SK-N-SH treated with all-trans-retinoic acid at 6 μM for 48 hours (cell line): ENCODE data around the gene S100P.

Experiments
- ARNTL ChIP-seq: fragments of 450-650 bp; formaldehyde crosslinking; IDR thresholded peaks from 2 replicates; pipeline ENCODE4 v1.5.0; 2020; ENCODE audit warnings: low read depth, mild to moderate bottlenecking, moderate library complexity, borderline replicate concordance
- BACH2 ChIP-seq: fragments of 250-450 bp; sonication (Bioruptor Pico); IDR thresholded peaks from 2 replicates; pipeline ENCODE4 v1.9.0; 2021; ENCODE audit warnings: mild to moderate bottlenecking, borderline replicate concordance
- ISL1 ChIP-seq: fragments of 250-450 bp; sonication (Bioruptor Pico); IDR thresholded peaks from 2 replicates; pipeline ENCODE4 v2.1.2; 2022; ENCODE audit warnings: mild to moderate bottlenecking, moderate library complexity
- RARB ChIP-seq: fragments of 250-450 bp; sonication (Bioruptor Pico); IDR thresholded peaks from 2 replicates; pipeline ENCODE4 v1.8.0; 2021; ENCODE audit warnings: mild to moderate bottlenecking, moderate library complexity
- TCF4 ChIP-seq: fragments of 250-450 bp; sonication (Bioruptor Pico); IDR thresholded peaks from 2 replicates; pipeline ENCODE4 v1.8.0; 2021; ENCODE audit warnings: mild to moderate bottlenecking, moderate library complexity, borderline replicate concordance
- TOX ChIP-seq: fragments of 250-450 bp; sonication (Bioruptor Pico); IDR thresholded peaks from 2 replicates; pipeline ENCODE4 v1.8.0; 2021; ENCODE audit warnings: mild to moderate bottlenecking, moderate library complexity, borderline replicate concordance
- ZFP3 ChIP-seq: fragments of 250-450 bp; sonication (Bioruptor Pico); IDR thresholded peaks from 2 replicates; pipeline ENCODE4 v1.5.0; 2020; ENCODE audit warnings: mild to moderate bottlenecking, moderate library complexity
- ZFP30 ChIP-seq: fragments of 450-650 bp; formaldehyde crosslinking; IDR thresholded peaks from 2 replicates; pipeline ENCODE4 v1.5.0; 2022; ENCODE audit warnings: mild to moderate bottlenecking, moderate library complexity
- TF ChIP-seq, protein P1 (sequence below): fragments of 250-450 bp; sonication (Bioruptor Pico); IDR thresholded peaks from 2 replicates; pipeline ENCODE4 v1.5.1; 2020; ENCODE audit warnings: low read depth, mild to moderate bottlenecking, moderate library complexity

DNA sequence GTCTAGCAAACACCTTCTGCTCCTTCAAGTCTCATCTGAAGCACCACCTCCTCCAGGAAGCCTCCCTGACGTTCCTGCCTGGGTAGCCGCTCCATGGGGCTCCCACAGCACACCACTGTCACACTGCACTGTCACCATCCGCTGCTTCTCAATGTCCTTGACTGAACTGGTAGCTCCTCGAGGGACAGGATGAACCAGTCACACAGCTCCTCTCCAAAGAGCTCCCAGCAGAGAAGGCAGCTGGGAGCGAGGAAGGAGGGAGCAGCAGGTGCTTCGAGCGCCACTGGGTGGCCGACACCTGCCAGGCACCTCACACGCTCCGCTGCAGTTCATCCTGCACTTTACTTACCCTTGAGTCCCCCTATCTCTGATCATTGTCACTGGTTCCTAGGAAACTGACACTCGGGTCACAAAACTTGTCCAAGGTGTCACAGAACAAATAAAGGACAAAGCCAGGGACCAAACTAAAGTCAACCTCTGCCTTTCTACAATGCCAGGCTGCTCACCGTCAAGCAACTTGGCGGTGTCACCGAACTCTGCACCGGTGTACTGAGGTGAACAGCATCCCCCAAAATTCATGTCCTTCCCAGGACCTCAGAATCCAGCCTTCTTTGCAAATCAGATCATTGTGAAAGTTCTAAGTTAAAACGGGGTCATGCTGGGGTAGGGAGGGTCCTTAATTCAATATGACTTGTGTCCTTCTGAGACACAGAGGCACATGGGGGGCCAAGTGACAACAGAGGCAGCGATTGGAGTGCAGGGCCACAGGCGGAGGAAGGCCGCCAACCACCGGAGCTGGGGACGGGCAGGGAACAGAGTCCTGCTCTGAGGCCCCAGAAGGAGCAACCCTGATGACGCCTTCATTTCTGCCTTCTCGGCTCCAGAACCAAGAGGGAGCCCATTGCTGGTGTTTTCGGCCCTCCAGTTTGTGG, 5.5 kb upstream of the S100P start:
- TF ChIP-seq TCF4 (CRISPR knock-in tag) (no peak), ZFP3 (CRISPR knock-in tag) (no peak), RARB (CRISPR knock-in tag) (no peak), ZFP30 (CRISPR knock-in tag) (no peak), ARNTL (CRISPR knock-in tag) (no peak), TOX (CRISPR knock-in tag) (no peak), BACH2 (CRISPR knock-in tag) (no peak), ISL1 (no peak)
- TF ChIP-seq, protein P1, sequence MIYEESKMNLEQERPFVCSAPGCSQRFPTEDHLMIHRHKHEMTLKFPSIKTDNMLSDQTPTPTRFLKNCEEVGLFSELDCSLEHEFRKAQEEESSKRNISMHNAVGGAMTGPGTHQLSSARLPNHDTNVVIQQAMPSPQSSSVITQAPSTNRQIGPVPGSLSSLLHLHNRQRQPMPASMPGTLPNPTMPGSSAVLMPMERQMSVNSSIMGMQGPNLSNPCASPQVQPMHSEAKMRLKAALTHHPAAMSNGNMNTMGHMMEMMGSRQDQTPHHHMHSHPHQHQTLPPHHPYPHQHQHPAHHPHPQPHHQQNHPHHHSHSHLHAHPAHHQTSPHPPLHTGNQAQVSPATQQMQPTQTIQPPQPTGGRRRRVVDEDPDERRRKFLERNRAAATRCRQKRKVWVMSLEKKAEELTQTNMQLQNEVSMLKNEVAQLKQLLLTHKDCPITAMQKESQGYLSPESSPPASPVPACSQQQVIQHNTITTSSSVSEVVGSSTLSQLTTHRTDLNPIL (CRISPR knock-in tag) = no peak
